GM19328 (cell line): ENCODE results near the gene FNDC3B.
A peak's percentile ranks its signal among the peaks of the same experiment; 100 is the strongest.

Experiments
- ATAC-seq: cut with Tn5 transposase; IDR thresholded peaks from one replicate; pipeline ENCODE4 v1.9.1; 2021; ENCODE audit warnings: mild to moderate bottlenecking, moderate library complexity; ENCODE audit not compliant: unreplicated experiment

FNDC3B gene

GRCh38 chr3:172323894-172324610, 284.7 kb downstream of the FNDC3B start:
- ATAC-seq, result no peak

- ATAC-seq, result no peak
Observed at GRCh38 chr3:172324611-172325203, 285.3 kb downstream of the FNDC3B start.

DNA sequence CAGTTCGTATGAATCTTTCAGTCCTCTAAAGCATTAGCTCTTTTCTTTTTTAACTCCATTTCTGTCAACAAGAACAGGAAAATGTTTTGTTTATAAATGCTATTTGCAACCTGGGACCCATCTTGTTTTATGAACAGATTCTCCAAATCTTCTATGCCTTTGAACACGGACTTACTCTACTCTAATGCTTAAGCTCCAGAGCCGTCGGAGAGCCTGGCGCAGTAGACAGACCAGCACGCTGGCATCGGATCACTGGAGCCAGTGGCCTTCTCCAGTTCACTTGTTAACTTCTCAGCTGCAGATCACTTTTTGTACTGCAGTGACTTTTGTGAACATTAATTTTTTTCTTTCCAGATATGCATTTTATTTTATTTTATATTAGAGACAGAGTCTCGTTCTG, 286.1 kb downstream of the FNDC3B start:
- no peak for ATAC-seq

- ATAC-seq, result no peak
Observed at GRCh38 chr3:172326993-172327392, 287.6 kb downstream of the FNDC3B start.

DNA sequence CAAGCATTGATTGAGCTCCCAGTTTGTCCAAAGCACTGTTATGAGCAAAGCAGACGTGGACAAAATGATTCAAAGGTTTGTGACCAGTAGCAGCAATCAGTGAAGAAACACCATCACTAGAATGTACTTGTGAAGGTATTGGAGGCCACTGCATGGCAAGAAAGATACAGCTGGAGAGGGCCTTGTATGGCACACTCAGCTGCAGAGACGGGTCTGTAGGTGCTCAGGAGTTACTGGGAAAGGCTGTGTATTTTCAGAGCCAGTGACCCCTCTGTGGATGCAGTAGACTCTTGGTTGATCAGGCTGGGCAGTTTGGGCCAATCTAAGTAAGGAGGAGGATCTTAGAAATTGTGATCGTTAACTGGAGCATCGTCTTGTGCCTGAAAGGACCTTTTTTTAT, 288.9 kb downstream of the FNDC3B start:
- ATAC-seq, result no peak

- ATAC-seq, result no peak
Observed at GRCh38 chr3:172329070-172329469, 289.7 kb downstream of the FNDC3B start.

- ATAC-seq, result no peak
Observed at GRCh38 chr3:172330413-172330812, 291.0 kb downstream of the FNDC3B start.

GRCh38 chr3:172332256-172333041, 293.1 kb downstream of the FNDC3B start:
- ATAC-seq, result peak; percentile 84

GRCh38 chr3:172333042-172333377, 293.6 kb downstream of the FNDC3B start:
- no peak for ATAC-seq

- ATAC-seq, result no peak
Observed at GRCh38 chr3:172333692-172334457, 294.5 kb downstream of the FNDC3B start.

DNA sequence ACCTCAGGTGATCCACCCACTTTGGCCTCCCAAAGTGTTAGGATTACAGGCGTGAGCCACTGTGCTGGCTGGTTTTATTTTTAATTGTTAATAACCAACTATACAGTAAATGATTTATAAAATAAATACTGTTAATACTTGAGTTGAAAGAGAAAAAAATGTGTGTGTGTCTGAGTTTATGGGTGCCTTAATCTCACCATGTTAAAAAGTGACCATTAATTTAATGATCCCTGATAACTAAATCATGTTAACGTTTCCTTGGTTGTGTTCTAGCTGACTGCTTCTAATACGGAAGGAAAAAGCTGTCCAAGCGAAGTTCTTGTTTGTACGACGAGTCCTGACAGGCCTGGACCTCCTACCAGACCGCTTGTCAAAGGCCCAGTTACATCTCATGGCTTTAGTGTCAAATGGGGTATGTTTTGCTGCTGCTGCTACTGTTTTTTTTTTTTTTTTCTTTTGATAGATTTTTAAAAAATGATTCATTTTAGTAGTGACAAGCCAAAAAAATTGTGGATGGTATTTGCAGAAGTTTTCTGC, 295.4 kb downstream of the FNDC3B start:
- ATAC-seq, result no peak

GRCh38 chr3:172339892-172340291, 300.5 kb downstream of the FNDC3B start:
- ATAC-seq, result no peak

DNA sequence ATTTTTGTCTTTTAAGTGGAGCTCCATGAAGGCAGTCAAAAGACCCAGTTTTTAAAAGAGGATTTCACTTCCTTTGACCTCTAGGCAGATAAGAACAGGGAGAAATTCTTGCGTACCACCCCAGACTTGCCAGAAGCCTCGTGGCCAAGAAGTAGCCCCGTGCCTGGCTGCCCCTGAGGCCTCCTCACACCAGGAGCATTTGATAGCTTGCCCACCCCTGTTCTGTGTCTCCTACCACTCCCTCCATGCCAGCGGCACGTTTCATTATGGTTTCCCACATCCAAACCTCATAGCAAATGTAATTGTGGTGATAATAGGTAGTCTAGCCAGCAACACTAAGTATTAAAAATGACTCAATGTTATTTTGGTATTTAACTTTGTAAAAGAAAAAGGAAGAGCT, 301.2 kb downstream of the FNDC3B start:
- no peak for ATAC-seq

GRCh38 chr3:172341482-172342059, 302.2 kb downstream of the FNDC3B start:
- no peak for ATAC-seq

GRCh38 chr3:172342097-172342659, 302.8 kb downstream of the FNDC3B start:
- no peak for ATAC-seq

DNA sequence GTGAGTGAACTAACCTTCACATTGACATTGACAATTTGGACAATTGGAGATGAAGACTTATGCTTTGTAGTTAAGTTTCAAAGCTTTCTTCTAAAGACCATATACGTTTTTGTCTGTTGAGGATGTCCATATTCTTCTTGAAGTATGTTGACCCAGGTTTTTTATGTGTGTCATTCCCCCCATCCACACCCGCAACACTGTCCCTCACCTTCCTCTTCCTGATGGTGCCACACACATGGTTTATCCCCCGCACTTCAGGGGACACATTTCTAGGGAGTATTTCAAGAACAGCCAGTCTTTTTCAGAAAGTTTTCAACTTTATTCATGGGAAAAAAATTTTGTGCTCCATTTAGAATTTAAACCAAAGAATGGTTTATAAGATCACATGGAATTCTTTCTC, 303.7 kb downstream of the FNDC3B start:
- ATAC-seq, result no peak

GRCh38 chr3:172343979-172344378, 304.6 kb downstream of the FNDC3B start:
- ATAC-seq, result no peak

GRCh38 chr3:172346161-172346560, 306.8 kb downstream of the FNDC3B start:
- ATAC-seq, result no peak

DNA sequence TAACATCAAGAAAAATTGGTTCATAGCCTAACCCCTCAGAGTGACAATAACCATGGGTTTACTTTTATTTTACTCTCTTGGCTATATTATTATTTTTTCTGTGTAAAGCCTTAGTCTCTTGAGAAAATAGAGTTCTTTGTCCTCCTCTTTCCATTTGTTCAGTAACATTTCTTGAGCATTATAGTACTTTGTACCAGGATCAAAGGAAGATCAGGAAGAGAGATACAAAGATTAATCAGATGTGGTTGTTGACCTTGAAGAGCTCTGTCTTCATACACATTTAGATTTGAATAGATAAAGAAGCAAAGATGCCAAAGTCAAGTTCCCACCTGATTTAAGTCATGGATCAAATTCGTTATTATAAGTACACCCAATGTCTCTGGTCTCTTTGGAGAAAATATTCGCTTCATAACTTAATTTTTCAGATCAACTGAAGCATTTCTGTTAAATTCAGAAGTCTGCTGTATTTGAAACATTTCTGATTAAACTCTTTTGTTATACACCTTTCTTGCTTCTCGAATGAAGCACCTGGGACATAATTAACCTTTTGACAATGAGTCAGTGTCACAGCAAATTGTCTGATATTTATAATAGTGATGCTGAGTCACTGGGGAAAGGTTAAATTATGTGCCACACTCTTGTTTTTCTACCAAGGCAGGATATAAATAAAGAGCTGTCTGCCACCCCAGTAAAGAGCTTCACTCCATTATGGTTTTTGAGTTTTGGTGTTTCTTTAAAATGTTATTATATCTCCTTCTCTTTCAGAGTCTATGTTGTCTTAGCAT, 308.7 kb downstream of the FNDC3B start:
- no peak for ATAC-seq
